Uterus (tissue), 4 donors: Measurements from ENCODE around the gene ADI1. TPM values are rescaled to one million over a fixed set of nuclear protein-coding genes. Genes with fewer than 3 reads are reported as not detected.

Experiments used
- DNase-seq, 2 donors: peaks; one replicate each; pipeline ENCODE4 v3.0.0-alpha.2; 2019 to 2020
- H3K27ac ChIP-seq, 2 donors: fragments of 200-600 bp; sonication (generic); 1 replicate in 1 of 2; 2 replicates in 1 of 2; pipeline ENCODE4 v1.5.1; 2016 to 2018
- H3K27me3 ChIP-seq, 2 donors: fragments of 200-600 bp; sonication (generic); one replicate each; pipeline ENCODE4 v1.5.1; 2018 to 2019; ENCODE audit warnings: control low read depth in 1 of 2
- H3K36me3 ChIP-seq, 2 donors: fragments of 200-600 bp; sonication (generic); one replicate each; pipeline ENCODE4 v1.5.1; 2019; ENCODE audit warnings: control low read depth in 1 of 2
- H3K4me1 ChIP-seq, 2 donors: fragments of 200-600 bp; sonication (generic); one replicate each; pipeline ENCODE4 v1.5.1; 2018 to 2019; ENCODE audit warnings: control low read depth in 1 of 2
- H3K4me3 ChIP-seq, 2 donors: fragments of 200-600 bp; sonication (generic); 1 replicate in 1 of 2; 2 replicates in 1 of 2; pipeline ENCODE4 v1.5.1; 2018 to 2019; ENCODE audit warnings: mild to moderate bottlenecking in 1 of 2
- H3K9me3 ChIP-seq, 2 donors: fragments of 200-600 bp; sonication (generic); one replicate each; pipeline ENCODE4 v1.5.1; 2019; ENCODE audit warnings: control low read depth in 1 of 2
- POLR2A ChIP-seq, 2 donors: fragments of 450-650 bp; IDR thresholded peaks; one replicate each; pipeline ENCODE4 v1.6.1; 2016; ENCODE audit warnings: antibody characterized with exemption in 2 of 2, mild to moderate bottlenecking in 1 of 2, moderate library complexity in 1 of 2
- intact Hi-C: fragments of 100-400 bp; cut with DNase I; formaldehyde crosslinking; loops from one replicate; pipeline ENCODE4 v1.15.1; 2023; ENCODE audit warnings: low total_unique reads
- total RNA-seq, 4 donors: library from RNA; depleted of rRNA in 3 of 4; stranded (reverse); fragments of >200 nt in 3 of 4; gene quantifications; one replicate each; pipeline versions ENCODE4 v1.1.0 to v1.2.4, GENCODE V29; 2014 to 2023
- TF ChIP-seq, protein P1 (sequence below), 4 experiments: fragments of 200-600 bp in 2 of 4; fragments of 450-650 bp in 2 of 4; sonication (generic) in 2 of 4; IDR thresholded peaks; one replicate each; pipeline ENCODE4 v1.5.1; 2016 to 2019; ENCODE audit warnings: antibody characterized with exemption in 4 of 4, mild to moderate bottlenecking in 2 of 4, moderate library complexity in 1 of 4
- donor health status: DM: yes; HTN: yes; CAD: no.

The ADI1 gene
- total RNA-seq, 4 donors from 2014 or later, result 31.5 to 65.0 (median 37.9) TPM

GRCh38 chr2:3558205-3559014, 39.1 kb upstream of the ADI1 start, which contains the start of gene RNASEH1:
Gene RNASEH1, minus strand, starts transcription at chr2:3558333. Its CDS starts 73 bp downstream, at chr2:3558260.
- H3K4me1 ChIP-seq, result no peaks in the 10 kb centered on the region
- H3K27ac ChIP-seq, result peak within 1 kb of the TSS; percentile 90 to 95
- TF ChIP-seq, protein P1, sequence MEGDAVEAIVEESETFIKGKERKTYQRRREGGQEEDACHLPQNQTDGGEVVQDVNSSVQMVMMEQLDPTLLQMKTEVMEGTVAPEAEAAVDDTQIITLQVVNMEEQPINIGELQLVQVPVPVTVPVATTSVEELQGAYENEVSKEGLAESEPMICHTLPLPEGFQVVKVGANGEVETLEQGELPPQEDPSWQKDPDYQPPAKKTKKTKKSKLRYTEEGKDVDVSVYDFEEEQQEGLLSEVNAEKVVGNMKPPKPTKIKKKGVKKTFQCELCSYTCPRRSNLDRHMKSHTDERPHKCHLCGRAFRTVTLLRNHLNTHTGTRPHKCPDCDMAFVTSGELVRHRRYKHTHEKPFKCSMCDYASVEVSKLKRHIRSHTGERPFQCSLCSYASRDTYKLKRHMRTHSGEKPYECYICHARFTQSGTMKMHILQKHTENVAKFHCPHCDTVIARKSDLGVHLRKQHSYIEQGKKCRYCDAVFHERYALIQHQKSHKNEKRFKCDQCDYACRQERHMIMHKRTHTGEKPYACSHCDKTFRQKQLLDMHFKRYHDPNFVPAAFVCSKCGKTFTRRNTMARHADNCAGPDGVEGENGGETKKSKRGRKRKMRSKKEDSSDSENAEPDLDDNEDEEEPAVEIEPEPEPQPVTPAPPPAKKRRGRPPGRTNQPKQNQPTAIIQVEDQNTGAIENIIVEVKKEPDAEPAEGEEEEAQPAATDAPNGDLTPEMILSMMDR (IDR thresholded peaks at IDR 0.05), result peak in 2 of 4 experiments; percentile 9 to 15
- peak; percentile 66 to 92 for TF ChIP-seq POLR2A (IDR thresholded peaks at IDR 0.05)
- H3K4me3 ChIP-seq, result peak within 1 kb of the TSS; percentile 98 to 99
- intact Hi-C loops, result no loop called here
- DNase-seq, result peak; percentile 97 to 99
- no peaks in the 10 kb centered on the region for H3K27me3 ChIP-seq
- H3K36me3 ChIP-seq, result no peaks in the 10 kb centered on the region
- no peaks in the 10 kb centered on the region for H3K9me3 ChIP-seq

- TF ChIP-seq, protein P1 (IDR thresholded peaks at IDR 0.05), result no peak
- Histone ChIP-seq H3K27ac (peak overlapping the region; percentile 90 to 95), H3K9me3 (no peaks in the 10 kb centered on the region), H3K27me3 (no peaks in the 10 kb centered on the region), H3K36me3 (no peaks in the 10 kb centered on the region), H3K4me3 (peak overlapping the region; percentile 98 to 99), H3K4me1 (no peaks in the 10 kb centered on the region)
- intact Hi-C loops, result no loop called here
- no peak for DNase-seq
Observed at GRCh38 chr2:3557639-3558204, 38.4 kb upstream of the ADI1 start.

DNA sequence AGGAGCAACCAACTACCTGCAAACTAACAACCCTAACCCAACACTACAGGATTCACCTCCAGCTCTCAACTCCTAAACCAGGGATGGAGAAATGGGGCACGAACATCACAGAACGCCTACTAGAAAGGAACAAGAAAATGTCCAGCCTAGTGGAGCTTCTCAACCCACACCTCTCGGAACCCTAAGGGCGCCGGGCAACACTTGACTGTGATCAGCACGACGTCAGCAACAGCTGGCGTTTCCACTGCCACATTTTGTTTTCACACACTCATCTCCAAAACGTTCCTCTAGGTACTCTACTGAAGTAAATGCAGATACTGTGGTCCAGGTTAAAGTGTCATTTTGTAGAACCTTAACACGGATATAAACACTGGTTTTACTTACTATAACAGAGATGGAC, 34.6 kb upstream of the ADI1 start:
- TF ChIP-seq, protein P1 (IDR thresholded peaks at IDR 0.05), result no peak
- TF ChIP-seq POLR2A (IDR thresholded peaks at IDR 0.05), result no peak
- DNase-seq, result no peak
- Histone ChIP-seq H3K9me3 (no peaks in the 10 kb centered on the region), H3K27ac (no peak overlapping the region), H3K36me3 (no peaks in the 10 kb centered on the region), H3K4me1 (no peaks in the 10 kb centered on the region), H3K4me3 (no peak overlapping the region), H3K27me3 (no peaks in the 10 kb centered on the region)
- intact Hi-C loops, result no loop called here

DNA sequence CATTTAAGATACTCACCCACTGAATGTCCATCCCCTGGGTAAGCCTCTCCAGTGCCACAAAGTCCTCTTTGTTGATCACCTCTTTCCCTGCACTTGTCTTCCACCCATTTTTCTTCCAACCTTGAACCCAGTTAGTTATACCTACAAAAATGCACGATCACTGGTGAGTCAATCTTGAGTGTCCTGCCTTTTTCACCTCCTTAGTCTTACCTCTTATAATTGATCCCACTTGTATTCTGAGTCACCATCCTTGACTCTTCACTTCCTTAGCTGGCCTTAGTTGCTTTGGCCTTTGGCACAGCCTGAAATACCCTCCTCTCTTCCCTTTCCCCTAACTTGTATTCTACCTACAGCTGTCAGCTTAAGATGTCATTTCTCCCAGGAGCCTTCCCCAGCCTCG, 28.6 kb upstream of the ADI1 start:
- Histone ChIP-seq H3K4me1 (no peaks in the 10 kb centered on the region), H3K4me3 (no peak overlapping the region), H3K27ac (no peak overlapping the region), H3K9me3 (no peaks in the 10 kb centered on the region), H3K36me3 (no peaks in the 10 kb centered on the region), H3K27me3 (no peaks in the 10 kb centered on the region)
- intact Hi-C loops, result no loop called here
- no peak for DNase-seq
- TF ChIP-seq POLR2A (IDR thresholded peaks at IDR 0.05), result no peak
- TF ChIP-seq, protein P1 (IDR thresholded peaks at IDR 0.05), result no peak

GRCh38 chr2:3545788-3546478, 26.6 kb upstream of the ADI1 start:
- H3K4me3 ChIP-seq, result no peak overlapping the region
- no peaks in the 10 kb centered on the region for H3K36me3 ChIP-seq

More at GRCh38 chr2:3545788-3546478, 26.6 kb upstream of the ADI1 start:
- TF ChIP-seq, protein P1 (IDR thresholded peaks at IDR 0.05), result no peak
- no peak for TF ChIP-seq POLR2A (IDR thresholded peaks at IDR 0.05)
- H3K4me1 ChIP-seq, result no peaks in the 10 kb centered on the region
- DNase-seq, result no peak
- intact Hi-C loops, result no loop called here
- no peaks in the 10 kb centered on the region for H3K27me3 ChIP-seq
- H3K27ac ChIP-seq, result no peak overlapping the region
- H3K9me3 ChIP-seq, result no peaks in the 10 kb centered on the region
